WTC11 (cell line): ENCODE data around the gene NEU2.

Experiments used
- CTCF ChIP-seq: fragments of 200-600 bp; IDR thresholded peaks from 2 replicates; pipeline ENCODE4 v1.8.0; 2022; ENCODE audit warnings: antibody characterized with exemption
- NFYB ChIP-seq: sonication (generic); formaldehyde crosslinking; conservative IDR thresholded peaks from 2 replicates; pipeline ENCODE4 v1.8.0; 2022; ENCODE audit warnings: low read depth, missing genetic modification reagents

DNA sequence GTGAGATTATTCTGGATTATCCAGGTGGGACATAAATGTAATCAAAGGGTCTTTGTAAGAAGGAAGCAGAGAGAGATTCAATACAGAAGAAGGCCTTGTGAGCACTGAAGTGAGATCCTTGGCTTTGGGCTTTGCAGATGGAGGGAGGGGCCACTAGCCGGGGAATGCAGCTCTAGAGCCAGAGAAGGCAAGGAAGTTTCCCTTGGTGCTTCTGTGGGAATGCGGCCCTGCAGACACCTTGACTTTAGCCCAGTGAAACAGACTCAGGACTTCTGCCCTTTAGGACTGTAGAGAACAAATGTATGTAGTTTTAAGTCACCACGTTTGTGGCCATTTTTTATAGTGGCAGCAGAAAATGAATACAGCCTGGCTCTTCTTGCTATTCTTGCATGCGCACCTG lies 8.1 kb downstream of the NEU2 start:
- TF ChIP-seq NFYB (CRISPR knock-in tag) (no peak), CTCF (no peak)
